Left lobe of liver (tissue), 2 donors: ENCODE measurements around the gene ANKS3. TPM values are rescaled to one million over a fixed set of nuclear protein-coding genes. Genes with fewer than 3 reads are reported as not detected.
"Not testable (repeated sequence)": the region's sequence is repeated elsewhere in the genome, so short reads cannot be mapped to it uniquely, and the experiment has no call there.

Experiments used
- ATAC-seq: fragments of 200-7000 bp; cut with Tn5 transposase; one replicate; pipeline ENCODE4 v1.9.1; 2020; ENCODE audit warnings: mild to moderate bottlenecking, moderate library complexity
- DNase-seq: peaks from one replicate; pipeline ENCODE4 v3.0.0-alpha.2; 2020; ENCODE audit warnings: low spot score
- total RNA-seq: library from RNA; stranded (reverse); gene quantifications from one replicate; pipeline ENCODE4 v1.2.1, GENCODE V29; 2021
- donor health status: DM: no; HTN: no; CAD: no; lungs with moderate emphysema.
- donor health status: DM: no; HTN: yes; CAD: no.

The ANKS3 gene
- total RNA-seq, 1 donor from 2014 or later = 10.6 TPM

- ATAC-seq (no peak), DNase-seq (no peak)
Measured at GRCh38 chr16:4754865-4755264, 20.8 kb upstream of the ANKS3 start.

GRCh38 chr16:4753227-4753626 is 19.2 kb upstream of the ANKS3 start:
- ATAC-seq (no peak), DNase-seq (no peak)

GRCh38 chr16:4752351-4753100 is 18.5 kb upstream of the ANKS3 start:
- DNase-seq = no peak
- ATAC-seq = no peak

- DNase-seq (no peak), ATAC-seq (no peak)
Measured at GRCh38 chr16:4750896-4751295, 16.8 kb upstream of the ANKS3 start.

GRCh38 chr16:4749700-4750257 is 15.7 kb upstream of the ANKS3 start:
- DNase-seq = no peak
- ATAC-seq = no peak

GRCh38 chr16:4748682-4749411 is 14.8 kb upstream of the ANKS3 start:
- ATAC-seq = no peak
- no peak for DNase-seq

GRCh38 chr16:4747906-4748681 is 14.0 kb upstream of the ANKS3 start:
- no peak for DNase-seq
- ATAC-seq = no peak

GRCh38 chr16:4746991-4747574 is 13.0 kb upstream of the ANKS3 start:
- ATAC-seq = no peak
- DNase-seq = no peak

GRCh38 chr16:4746215-4746614 is 12.1 kb upstream of the ANKS3 start:
- peak; percentile 6 for ATAC-seq
- DNase-seq = no peak

GRCh38 chr16:4745274-4745569 is 11.2 kb upstream of the ANKS3 start:
- ATAC-seq = no peak
- DNase-seq = no peak

- ATAC-seq (no peak), DNase-seq (no peak)
Measured at GRCh38 chr16:4744555-4745273, 10.6 kb upstream of the ANKS3 start.

GRCh38 chr16:4743226-4743878 is 9.3 kb upstream of the ANKS3 start:
- no peak for DNase-seq
- ATAC-seq = peak; percentile 18

GRCh38 chr16:4738370-4738769 is 4.3 kb upstream of the ANKS3 start:
- not testable (repeated sequence) for DNase-seq, ATAC-seq

GRCh38 chr16:4737545-4737944 is 3.5 kb upstream of the ANKS3 start:
- ATAC-seq (no peak), DNase-seq (no peak)

GRCh38 chr16:4736546-4736945 is 2.5 kb upstream of the ANKS3 start:
- DNase-seq (no peak), ATAC-seq (no peak)

- peak; percentile 88 for DNase-seq
- ATAC-seq = peak; percentile 82
Measured at GRCh38 chr16:4734730-4735535, 862 bp upstream of the ANKS3 start.

- DNase-seq = no peak
- ATAC-seq = peak; percentile 0
Measured at GRCh38 chr16:4733747-4734062, 366 bp downstream of the ANKS3 start.

GRCh38 chr16:4733211-4733742 is 794 bp downstream of the ANKS3 start:
- no peak for DNase-seq
- no peak for ATAC-seq

- DNase-seq (no peak), ATAC-seq (no peak)
Measured at GRCh38 chr16:4729876-4730275, 4.2 kb downstream of the ANKS3 start.
